Sciatic nerve (tissue), 2 donors: ENCODE measurements around the gene GJB3. TPM values are rescaled to one million over a fixed set of nuclear protein-coding genes. Genes with fewer than 3 reads are reported as not detected.
"Not testable (repeated sequence)": the region's sequence is repeated elsewhere in the genome, so short reads cannot be mapped to it uniquely, and the experiment has no call there.

ENCODE experiments used
- ATAC-seq: fragments of 200-7000 bp; cut with Tn5 transposase; one replicate; pipeline ENCODE4 v1.9.1; 2020; ENCODE audit warnings: mild to moderate bottlenecking, moderate library complexity
- DNase-seq: peaks from one replicate; pipeline ENCODE4 v3.0.0-alpha.2; 2020; ENCODE audit warnings: low spot score
- intact Hi-C: fragments of 100-400 bp; cut with DNase I; formaldehyde crosslinking; loops from one replicate; pipeline ENCODE4 v1.14.2; 2022
- total RNA-seq: library from RNA; stranded (reverse); fragmentation: NEBNext Ultra II Directional; extraction: Animal tissue kit (Norgen Biotek cat#: 25700); gene quantifications from one replicate; pipeline ENCODE4 v1.2.1, GENCODE V29; 2021
- donor health status: DM: no; HTN: no; CAD: no.
- donor health status: DM: no; HTN: no; CAD: no.

GJB3 gene
- total RNA-seq, 1 donor from 2014 or later = 1.3 TPM

DNA sequence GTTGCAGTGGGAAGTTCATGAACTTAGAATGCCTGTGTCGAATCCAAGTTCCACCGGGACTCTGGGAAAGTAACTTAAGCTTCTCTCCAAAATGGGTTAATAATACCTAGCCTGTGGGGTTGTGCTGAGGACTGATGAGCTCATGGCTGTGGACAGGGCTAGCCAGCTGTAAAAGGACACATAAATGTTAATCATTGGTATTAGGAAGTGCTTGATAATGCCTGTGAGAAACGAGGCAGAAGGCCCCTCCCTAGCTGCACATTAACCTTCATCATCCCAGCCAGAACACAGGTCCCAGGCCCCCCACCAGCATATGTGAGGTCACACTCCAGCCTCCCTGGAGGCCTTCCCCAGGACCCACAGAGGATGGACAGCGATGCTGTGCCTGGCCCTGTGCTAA lies 22.3 kb upstream of the GJB3 start:
- intact Hi-C loops = no loop called here
- no peak for DNase-seq
- no peak for ATAC-seq

- intact Hi-C loops = no loop called here
- no peak for DNase-seq
- no peak for ATAC-seq
Observed at GRCh38 chr1:34759503-34760357, 21.3 kb upstream of the GJB3 start, which contains the start of gene GJB4. Gene GJB4, plus strand, starts transcription at chr1:34759740. Its CDS starts 1,515 bp downstream, at chr1:34761255.

GRCh38 chr1:34761176-34761761 lies 19.7 kb upstream of the GJB3 start:
- DNase-seq (no peak), ATAC-seq (no peak)
- intact Hi-C loops = no loop called here

DNA sequence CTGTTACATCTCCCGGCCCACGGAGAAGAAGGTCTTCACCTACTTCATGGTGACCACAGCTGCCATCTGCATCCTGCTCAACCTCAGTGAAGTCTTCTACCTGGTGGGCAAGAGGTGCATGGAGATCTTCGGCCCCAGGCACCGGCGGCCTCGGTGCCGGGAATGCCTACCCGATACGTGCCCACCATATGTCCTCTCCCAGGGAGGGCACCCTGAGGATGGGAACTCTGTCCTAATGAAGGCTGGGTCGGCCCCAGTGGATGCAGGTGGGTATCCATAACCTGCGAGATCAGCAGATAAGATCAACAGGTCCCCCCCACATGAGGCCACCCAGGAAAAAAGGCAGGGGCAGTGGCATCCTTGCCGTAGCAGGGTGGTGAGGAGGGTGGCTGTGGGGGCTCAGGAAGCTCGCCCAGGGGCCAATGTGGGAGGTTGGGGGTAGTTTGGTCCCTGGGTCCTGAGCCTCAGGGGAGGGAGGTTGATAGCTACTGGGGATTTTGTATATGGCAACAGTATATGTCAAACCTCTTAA lies 19.2 kb upstream of the GJB3 start:
- no peak for ATAC-seq
- intact Hi-C loops = no loop called here
- no peak for DNase-seq

- ATAC-seq (no peak), DNase-seq (no peak)
- intact Hi-C loops = no loop called here
Observed at GRCh38 chr1:34762474-34763141, 18.4 kb upstream of the GJB3 start.

GRCh38 chr1:34763142-34763781 lies 17.8 kb upstream of the GJB3 start:
- DNase-seq (no peak), ATAC-seq (no peak)
- intact Hi-C loops = no loop called here

DNA sequence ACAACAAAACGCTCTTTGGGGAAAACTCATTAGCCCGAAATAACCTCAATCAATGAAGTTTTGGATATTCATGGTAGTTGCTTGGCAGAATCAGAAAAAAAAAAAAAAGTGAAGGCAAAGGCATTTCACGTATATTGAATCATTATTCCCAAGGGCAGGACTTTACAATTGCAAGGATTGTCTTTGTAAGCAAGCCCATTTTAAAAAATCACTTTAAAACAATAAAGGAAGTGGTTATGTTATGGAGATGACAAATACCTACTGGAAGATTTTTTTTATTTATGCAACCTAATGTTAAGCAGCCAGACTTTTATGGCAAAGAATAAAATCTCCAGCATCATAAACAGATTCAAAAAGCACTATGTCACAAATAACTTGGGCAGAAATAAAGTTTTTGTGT lies 12.2 kb upstream of the GJB3 start:
- intact Hi-C loops = no loop called here
- DNase-seq = no peak
- ATAC-seq = no peak

GRCh38 chr1:34770891-34771504 lies 10.0 kb upstream of the GJB3 start:
- no peak for DNase-seq
- intact Hi-C loops = no loop called here

DNA sequence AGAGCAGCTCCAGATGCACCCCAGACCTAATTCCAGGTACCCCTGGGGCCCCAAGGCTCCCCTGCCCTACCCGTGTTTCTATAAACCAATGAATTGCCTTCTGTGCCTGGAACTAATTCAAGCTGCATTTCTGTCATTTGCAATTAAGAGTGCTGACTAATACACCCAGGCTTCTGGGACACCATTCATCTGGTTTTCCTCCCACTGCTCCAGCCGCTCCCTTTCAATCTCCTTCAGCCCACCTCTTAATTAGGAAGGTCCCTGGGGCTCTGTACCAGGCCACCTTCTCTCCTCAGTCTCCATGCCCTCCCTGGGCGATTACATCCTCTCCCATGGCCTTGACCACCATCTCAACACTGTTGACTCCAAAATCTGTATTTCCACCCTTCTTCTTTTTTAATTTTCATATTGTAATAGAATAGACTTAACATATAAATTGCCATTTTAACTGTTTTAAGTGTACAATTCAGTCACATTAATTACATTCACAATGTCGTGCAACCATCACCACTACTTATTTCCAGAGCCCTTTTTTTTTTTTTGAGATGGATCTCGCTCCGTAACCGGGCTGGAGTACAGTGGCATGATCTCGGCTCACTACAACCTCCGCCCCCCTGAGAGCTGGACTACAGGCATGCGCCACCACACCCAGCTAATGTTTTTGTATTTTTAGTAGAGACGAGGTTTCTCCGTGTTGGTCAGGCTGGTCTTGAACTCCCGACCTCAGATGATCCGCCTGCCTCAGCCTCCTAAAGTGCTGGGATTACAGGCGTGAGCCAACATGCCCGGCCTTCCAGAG lies 9.2 kb upstream of the GJB3 start:
- intact Hi-C loops = no loop called here
- ATAC-seq (no peak), DNase-seq (no peak)

More at GRCh38 chr1:34770891-34771504, 10.0 kb upstream of the GJB3 start:
- no peak for ATAC-seq

GRCh38 chr1:34773114-34773513 lies 7.9 kb upstream of the GJB3 start:
- DNase-seq, intact Hi-C loops, ATAC-seq: not testable (repeated sequence)

DNA sequence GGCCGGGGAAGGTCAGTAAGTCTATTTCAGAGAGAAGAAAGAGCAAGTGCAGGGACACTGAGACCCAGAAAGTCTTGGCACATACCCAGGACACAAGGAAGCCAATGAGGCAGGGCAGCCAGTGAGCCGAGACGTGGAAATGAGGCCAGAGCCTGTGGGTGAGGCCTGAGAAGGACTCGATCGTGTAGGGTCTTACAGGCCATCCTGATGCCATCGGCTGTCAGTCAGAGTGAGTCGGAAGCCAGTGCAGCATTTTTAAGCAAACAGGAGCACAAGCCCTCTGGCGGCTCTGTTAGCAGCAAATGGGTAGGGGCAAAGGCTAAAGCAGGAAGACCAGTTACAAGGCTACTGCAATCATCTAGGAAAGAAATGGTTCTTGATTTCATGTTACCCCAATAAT lies 6.1 kb upstream of the GJB3 start:
- no peak for ATAC-seq
- intact Hi-C loops = no loop called here
- no peak for DNase-seq

DNA sequence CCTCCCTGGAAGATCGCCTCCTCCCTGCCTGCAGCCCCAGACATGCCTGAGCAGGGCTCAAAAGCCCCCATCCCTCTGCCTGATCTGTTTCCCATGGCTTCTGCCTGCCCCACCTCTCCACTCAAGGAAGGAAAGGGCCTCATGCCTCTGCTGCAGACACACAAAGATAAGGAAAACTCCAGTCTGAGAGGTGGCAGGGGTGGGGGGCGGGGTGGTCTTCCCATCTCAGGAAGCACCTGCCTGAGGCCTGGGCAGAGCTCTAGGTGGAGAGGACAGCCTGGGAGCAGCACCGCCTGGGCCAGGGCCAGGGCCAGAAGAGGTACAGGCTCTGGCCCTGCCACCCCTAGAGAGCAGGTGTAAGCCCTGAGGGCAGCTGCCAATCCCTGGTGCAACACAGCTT lies 4.1 kb upstream of the GJB3 start:
- DNase-seq (no peak), ATAC-seq (no peak)
- intact Hi-C loops = no loop called here

DNA sequence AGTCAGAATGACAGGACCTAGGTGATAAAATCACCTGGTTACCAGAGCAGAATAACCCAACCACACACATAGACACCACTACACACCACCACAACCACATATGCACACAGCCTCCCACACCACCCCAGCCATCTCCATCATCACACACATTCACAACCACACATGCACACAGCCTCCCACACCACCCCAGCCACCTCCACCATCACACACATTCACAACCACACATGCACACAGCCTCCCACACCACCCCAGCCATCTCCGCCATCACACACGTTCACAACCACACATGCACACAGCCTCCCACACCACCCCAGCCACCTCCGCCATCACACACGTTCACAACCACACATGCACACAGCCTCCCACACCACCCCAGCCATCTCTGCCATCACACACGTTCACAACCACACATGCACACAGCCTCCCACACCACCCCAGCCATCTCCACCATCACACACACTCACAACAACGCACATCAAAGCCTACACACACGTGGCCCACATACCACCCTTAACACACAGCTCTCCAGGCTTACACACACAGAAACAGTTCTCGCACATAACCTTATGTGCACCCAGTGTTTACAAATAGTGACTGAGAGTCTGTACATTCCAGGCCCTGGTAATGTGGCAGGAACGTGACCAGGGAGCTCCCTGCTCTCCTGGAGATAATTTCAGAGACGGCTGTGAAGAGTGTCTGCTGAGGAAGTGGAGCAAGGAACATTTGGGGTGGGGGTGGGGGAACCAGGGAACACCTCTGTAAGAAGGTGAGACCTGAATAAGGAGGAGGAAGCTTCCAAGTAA lies 3.3 kb upstream of the GJB3 start:
- intact Hi-C loops = no loop called here
- ATAC-seq = no peak
- DNase-seq = no peak

- no peak for ATAC-seq
- intact Hi-C loops = no loop called here
- no peak for DNase-seq
Observed at GRCh38 chr1:34778381-34778780, 2.6 kb upstream of the GJB3 start.

DNA sequence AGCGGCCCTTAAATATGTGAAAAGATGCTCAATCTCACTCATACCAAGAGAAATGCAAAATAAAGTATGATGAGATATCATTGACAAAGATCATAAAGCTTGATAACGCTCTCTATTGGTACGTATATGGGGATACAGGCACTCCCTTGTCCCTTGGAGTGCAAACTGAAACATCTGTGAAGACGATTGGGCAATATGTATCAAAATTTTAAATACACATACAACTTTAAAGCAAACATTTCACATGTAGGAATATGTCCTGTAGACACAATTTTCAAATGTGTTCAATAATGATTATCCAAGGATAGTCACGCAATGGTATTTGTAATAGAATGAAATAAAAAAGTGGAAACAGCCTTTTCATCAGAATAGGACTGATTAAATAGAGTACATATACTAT lies 2.0 kb upstream of the GJB3 start:
- DNase-seq (no peak), ATAC-seq (no peak)
- intact Hi-C loops = no loop called here

- no peak for ATAC-seq
- intact Hi-C loops = no loop called here
- no peak for DNase-seq
Observed at GRCh38 chr1:34779526-34779925, 1.5 kb upstream of the GJB3 start.

GRCh38 chr1:34779962-34780361 lies 1.1 kb upstream of the GJB3 start:
- no peak for DNase-seq
- no peak for ATAC-seq
- intact Hi-C loops = no loop called here
